ENCODE data around the gene TMEM100. TPM values are rescaled to one million over a fixed set of nuclear protein-coding genes. Genes with fewer than 3 reads are reported as not detected.

Gene TMEM100
- total RNA-seq, 1 donor from 2014 or later: 0.54 TPM

- Mint-ChIP-seq H3K4me3 (no peak overlapping the region), H3K27me3 (ENCODE audit: low read depth) (no peaks in the 10 kb centered on the region), H3K9me3 (no peaks in the 10 kb centered on the region), H3K36me3 (ENCODE audit: low read depth) (no peaks in the 10 kb centered on the region), H3K4me1 (peaks cover 6% of the 10 kb centered on the region), H3K27ac (ENCODE audit: unreplicated experiment) (no peak overlapping the region)
- TF ChIP-seq, protein P1, sequence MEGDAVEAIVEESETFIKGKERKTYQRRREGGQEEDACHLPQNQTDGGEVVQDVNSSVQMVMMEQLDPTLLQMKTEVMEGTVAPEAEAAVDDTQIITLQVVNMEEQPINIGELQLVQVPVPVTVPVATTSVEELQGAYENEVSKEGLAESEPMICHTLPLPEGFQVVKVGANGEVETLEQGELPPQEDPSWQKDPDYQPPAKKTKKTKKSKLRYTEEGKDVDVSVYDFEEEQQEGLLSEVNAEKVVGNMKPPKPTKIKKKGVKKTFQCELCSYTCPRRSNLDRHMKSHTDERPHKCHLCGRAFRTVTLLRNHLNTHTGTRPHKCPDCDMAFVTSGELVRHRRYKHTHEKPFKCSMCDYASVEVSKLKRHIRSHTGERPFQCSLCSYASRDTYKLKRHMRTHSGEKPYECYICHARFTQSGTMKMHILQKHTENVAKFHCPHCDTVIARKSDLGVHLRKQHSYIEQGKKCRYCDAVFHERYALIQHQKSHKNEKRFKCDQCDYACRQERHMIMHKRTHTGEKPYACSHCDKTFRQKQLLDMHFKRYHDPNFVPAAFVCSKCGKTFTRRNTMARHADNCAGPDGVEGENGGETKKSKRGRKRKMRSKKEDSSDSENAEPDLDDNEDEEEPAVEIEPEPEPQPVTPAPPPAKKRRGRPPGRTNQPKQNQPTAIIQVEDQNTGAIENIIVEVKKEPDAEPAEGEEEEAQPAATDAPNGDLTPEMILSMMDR (conservative IDR thresholded peaks at IDR 0.05): no peak
- no peak for DNase-seq (ENCODE audit: low read depth, low spot score)
These were observed 20.5 kb upstream of the TMEM100 start for GRCh38 chr17:55743103-55743679.

DNA sequence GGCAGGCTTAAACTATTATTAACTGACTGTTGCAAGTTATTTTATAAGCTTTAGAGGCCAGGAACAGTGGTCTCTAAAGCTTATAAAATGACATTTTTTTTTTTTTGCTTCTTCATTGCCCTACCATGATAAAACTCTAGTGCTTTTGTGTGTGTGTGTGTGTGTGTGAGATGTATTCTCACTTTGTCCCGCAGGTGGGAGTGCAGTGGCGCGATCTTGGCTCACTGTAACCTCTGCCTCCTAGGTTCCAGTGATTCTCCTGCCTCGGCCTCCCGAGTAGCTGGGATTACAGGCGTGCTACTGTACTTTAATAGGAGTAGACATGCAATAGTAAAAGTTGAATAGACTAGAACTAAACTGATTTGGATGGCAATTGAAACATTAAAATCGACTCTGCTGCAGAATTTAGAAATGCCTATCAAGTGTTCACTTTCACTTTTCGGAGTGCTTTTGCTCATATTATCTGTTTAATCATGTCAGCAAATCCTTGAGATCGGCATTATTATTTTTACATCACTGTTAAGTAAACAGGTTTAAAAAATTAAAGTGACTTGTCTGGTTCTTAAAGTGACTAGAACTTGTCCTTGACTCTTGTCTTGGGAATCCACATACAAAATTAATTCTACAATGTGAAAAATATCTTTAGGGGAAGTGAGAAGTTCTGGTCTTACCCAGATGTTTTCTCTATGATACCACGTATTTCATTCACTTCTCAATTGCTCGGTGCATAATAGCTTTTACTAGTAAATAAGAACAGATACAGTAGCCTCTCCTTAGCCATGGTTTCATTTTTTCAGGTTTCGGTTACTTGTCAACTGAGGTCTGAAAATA, 19.8 kb upstream of the TMEM100 start:
- no peaks in the 10 kb centered on the region for H3K9me3 Mint-ChIP-seq
- H3K27ac Mint-ChIP-seq (ENCODE audit: unreplicated experiment): no peak overlapping the region
- no peak overlapping the region for H3K4me3 Mint-ChIP-seq
- no peaks in the 10 kb centered on the region for H3K27me3 Mint-ChIP-seq (ENCODE audit: low read depth)
- no peaks in the 10 kb centered on the region for H3K36me3 Mint-ChIP-seq (ENCODE audit: low read depth)
- DNase-seq (ENCODE audit: low read depth, low spot score): no peak
- H3K4me1 Mint-ChIP-seq: peaks cover 6% of the 10 kb centered on the region
- TF ChIP-seq, protein P1 (conservative IDR thresholded peaks at IDR 0.05): no peak

DNA sequence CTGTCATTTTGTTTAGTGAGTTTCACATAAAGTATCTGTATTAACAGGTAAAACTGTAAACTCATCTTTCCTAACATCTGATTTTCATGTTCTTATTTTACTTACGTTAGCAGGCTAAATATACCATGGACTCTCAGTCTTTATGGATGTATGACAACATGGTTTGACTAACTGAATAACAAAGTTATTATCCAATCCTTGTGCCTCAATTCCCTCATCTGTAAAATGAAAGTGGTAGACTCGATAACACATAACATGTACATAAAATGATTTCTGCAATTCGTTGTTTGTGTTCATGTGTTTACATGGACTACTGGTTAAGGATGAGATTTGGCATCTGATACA, 18.7 kb upstream of the TMEM100 start:
- H3K27ac Mint-ChIP-seq (ENCODE audit: unreplicated experiment): no peak overlapping the region
- H3K4me3 Mint-ChIP-seq: no peak overlapping the region
- H3K27me3 Mint-ChIP-seq (ENCODE audit: low read depth): no peaks in the 10 kb centered on the region
- H3K4me1 Mint-ChIP-seq: peaks cover 6% of the 10 kb centered on the region
- no peaks in the 10 kb centered on the region for H3K36me3 Mint-ChIP-seq (ENCODE audit: low read depth)
- TF ChIP-seq, protein P1 (conservative IDR thresholded peaks at IDR 0.05): no peak
- no peak for DNase-seq (ENCODE audit: low read depth, low spot score)
- H3K9me3 Mint-ChIP-seq: no peaks in the 10 kb centered on the region

DNA sequence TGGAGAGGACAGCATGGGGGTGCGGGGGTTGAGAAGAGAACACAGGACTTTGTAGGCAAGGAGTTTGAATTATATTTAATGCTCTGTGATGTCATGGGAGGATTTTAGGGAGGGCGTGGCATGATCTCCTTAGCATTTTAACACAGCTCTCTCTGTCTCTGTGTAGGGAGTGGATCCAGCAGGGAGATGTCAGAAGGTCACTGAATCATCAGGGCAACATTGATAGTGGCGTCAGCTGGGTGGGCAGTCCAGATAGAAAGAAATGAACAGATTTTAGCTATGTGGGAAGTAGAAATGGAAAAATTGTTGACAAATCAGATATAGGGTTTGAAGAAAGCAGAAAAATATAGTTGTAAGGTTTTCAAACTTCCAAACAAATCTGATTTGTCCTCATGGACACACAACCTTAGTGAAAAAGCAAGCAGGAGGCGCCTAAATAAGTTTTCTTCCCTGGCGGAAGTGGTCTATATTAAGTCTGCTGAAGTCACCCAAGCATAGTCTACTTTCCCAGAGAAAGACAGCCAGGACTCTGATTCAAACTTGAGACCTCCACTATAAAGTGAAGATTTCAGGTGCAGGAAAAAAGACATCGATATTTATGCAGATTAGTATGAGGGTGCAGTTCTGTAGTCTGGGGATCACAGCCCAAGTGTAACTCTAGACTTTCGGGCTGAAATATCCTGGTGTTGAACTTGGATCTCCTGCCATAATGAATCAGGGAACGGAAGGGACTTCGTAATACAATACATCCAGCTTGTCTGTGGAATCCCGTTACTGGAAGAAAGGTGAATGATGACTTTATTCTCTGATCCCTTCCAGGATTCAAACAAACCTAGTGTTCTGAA, 18.1 kb upstream of the TMEM100 start:
- H3K4me1 Mint-ChIP-seq: peaks cover 8% of the 10 kb centered on the region
- H3K36me3 Mint-ChIP-seq (ENCODE audit: low read depth): no peaks in the 10 kb centered on the region
- H3K27me3 Mint-ChIP-seq (ENCODE audit: low read depth): no peaks in the 10 kb centered on the region
- no peaks in the 10 kb centered on the region for H3K9me3 Mint-ChIP-seq
- H3K27ac Mint-ChIP-seq (ENCODE audit: unreplicated experiment): no peak overlapping the region
- no peak overlapping the region for H3K4me3 Mint-ChIP-seq
- TF ChIP-seq, protein P1 (conservative IDR thresholded peaks at IDR 0.05): no peak
- no peak for DNase-seq (ENCODE audit: low read depth, low spot score)

DNA sequence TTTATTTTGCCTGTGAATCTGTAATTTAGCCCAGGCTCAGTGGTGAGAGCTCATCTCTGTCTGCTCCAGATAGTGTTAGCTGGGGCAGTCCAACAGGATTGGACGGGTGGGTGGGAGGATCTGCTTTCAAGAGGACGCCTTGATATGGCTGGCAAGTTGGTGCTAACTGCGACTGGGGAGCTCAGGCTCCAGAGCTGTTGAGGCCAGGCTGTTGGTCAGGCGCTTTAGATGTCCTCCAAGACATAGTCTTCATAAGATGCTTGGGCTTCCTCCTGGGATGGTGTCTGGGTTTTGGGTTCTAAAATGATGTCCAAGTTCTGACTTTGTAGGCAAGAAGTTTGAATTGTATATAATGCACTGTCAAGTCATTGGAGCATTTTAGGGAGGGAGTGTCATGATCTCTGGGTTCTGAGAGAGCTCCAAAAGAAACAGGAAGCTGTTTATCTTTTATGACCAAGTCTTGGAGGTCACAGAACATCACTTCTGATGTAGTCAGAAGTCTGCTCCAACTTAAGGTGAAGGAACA, 15.4 kb upstream of the TMEM100 start:
- H3K27ac Mint-ChIP-seq (ENCODE audit: unreplicated experiment): no peak overlapping the region
- H3K4me3 Mint-ChIP-seq: no peak overlapping the region
- H3K27me3 Mint-ChIP-seq (ENCODE audit: low read depth): no peaks in the 10 kb centered on the region
- H3K36me3 Mint-ChIP-seq (ENCODE audit: low read depth): no peaks in the 10 kb centered on the region
- no peaks in the 10 kb centered on the region for H3K9me3 Mint-ChIP-seq
- TF ChIP-seq, protein P1 (conservative IDR thresholded peaks at IDR 0.05): no peak
- no peak for DNase-seq (ENCODE audit: low read depth, low spot score)
- peaks cover 28% of the 10 kb centered on the region for H3K4me1 Mint-ChIP-seq

Data from neural crest cell (in vitro differentiated cells).